ENCODE measurements around the gene WNK4.

WNK4 gene

GRCh38 chr17:42795465-42795864, 15.1 kb downstream of the WNK4 start:
- Histone ChIP-seq H3K4me1 (ENCODE audit: insufficient read depth, low read length) (peaks cover 7% of the 10 kb centered on the region), H3K36me3 (ENCODE audit: insufficient read depth, low read length) (peaks cover 7% of the 10 kb centered on the region), H3K9me3 (ENCODE audit: low read length) (no peaks in the 10 kb centered on the region), H3K4me3 (ENCODE audit: low read length) (no peak overlapping the region), H3K27me3 (ENCODE audit: insufficient read depth, low read length) (no peaks in the 10 kb centered on the region), H2AFZ (ENCODE audit: low read depth, low read length) (no peak overlapping the region)

GRCh38 chr17:42796066-42796758, 15.8 kb downstream of the WNK4 start:
- Histone ChIP-seq H3K4me3 (ENCODE audit: low read length) (no peak overlapping the region), H3K27me3 (ENCODE audit: insufficient read depth, low read length) (no peaks in the 10 kb centered on the region), H3K4me1 (ENCODE audit: insufficient read depth, low read length) (peaks cover 7% of the 10 kb centered on the region), H3K36me3 (ENCODE audit: insufficient read depth, low read length) (peaks cover 7% of the 10 kb centered on the region), H2AFZ (ENCODE audit: low read depth, low read length) (no peak overlapping the region), H3K9me3 (ENCODE audit: low read length) (no peaks in the 10 kb centered on the region)

- Histone ChIP-seq H3K4me1 (ENCODE audit: insufficient read depth, low read length) (peaks cover 7% of the 10 kb centered on the region), H3K36me3 (ENCODE audit: insufficient read depth, low read length) (peaks cover 7% of the 10 kb centered on the region), H3K27me3 (ENCODE audit: insufficient read depth, low read length) (no peaks in the 10 kb centered on the region), H3K4me3 (ENCODE audit: low read length) (peak overlapping the region; percentile 65), H2AFZ (ENCODE audit: low read depth, low read length) (no peak overlapping the region), H3K9me3 (ENCODE audit: low read length) (no peaks in the 10 kb centered on the region)
Observed at GRCh38 chr17:42797067-42798007, 16.9 kb downstream of the WNK4 start.

- Histone ChIP-seq H3K4me1 (ENCODE audit: insufficient read depth, low read length) (peaks cover 11% of the 10 kb centered on the region), H3K36me3 (ENCODE audit: insufficient read depth, low read length) (peaks cover 7% of the 10 kb centered on the region), H3K27me3 (ENCODE audit: insufficient read depth, low read length) (no peaks in the 10 kb centered on the region), H3K9me3 (ENCODE audit: low read length) (no peaks in the 10 kb centered on the region), H2AFZ (ENCODE audit: low read depth, low read length) (peak overlapping the region; percentile 61), H3K4me3 (ENCODE audit: low read length) (peak overlapping the region; percentile 65)
Observed at GRCh38 chr17:42798011-42798382, 17.6 kb downstream of the WNK4 start.

- Histone ChIP-seq H3K4me3 (ENCODE audit: low read length) (peak within 1 kb of the TSS; percentile 65), H3K27me3 (ENCODE audit: insufficient read depth, low read length) (no peaks in the 10 kb centered on the region), H3K4me1 (ENCODE audit: insufficient read depth, low read length) (peaks cover 18% of the 10 kb centered on the region), H3K9me3 (ENCODE audit: low read length) (no peaks in the 10 kb centered on the region), H3K36me3 (ENCODE audit: insufficient read depth, low read length) (peaks cover 7% of the 10 kb centered on the region), H2AFZ (ENCODE audit: low read depth, low read length) (peak within 1 kb of the TSS; percentile 61)
Observed at GRCh38 chr17:42798383-42799380, 18.3 kb downstream of the WNK4 start, which contains the start of the genes CNTD1 and COA3. CNTD1 (plus strand) TSS chr17:42798861; CDS start chr17:42799068, 207 bp downstream. COA3 (minus strand) TSS chr17:42798704; CDS start chr17:42798681, 23 bp downstream.

- Histone ChIP-seq H3K4me1 (ENCODE audit: insufficient read depth, low read length) (peaks cover 13% of the 10 kb centered on the region), H3K4me3 (ENCODE audit: low read length) (no peak overlapping the region), H2AFZ (ENCODE audit: low read depth, low read length) (no peak overlapping the region), H3K9me3 (ENCODE audit: low read length) (no peaks in the 10 kb centered on the region), H3K27me3 (ENCODE audit: insufficient read depth, low read length) (no peaks in the 10 kb centered on the region), H3K36me3 (ENCODE audit: insufficient read depth, low read length) (no peaks in the 10 kb centered on the region)
Observed at GRCh38 chr17:42803074-42803883, 22.9 kb downstream of the WNK4 start.

GRCh38 chr17:42804918-42805367, 24.5 kb downstream of the WNK4 start:
- Histone ChIP-seq H2AFZ (ENCODE audit: low read depth, low read length) (no peak overlapping the region), H3K27me3 (ENCODE audit: insufficient read depth, low read length) (no peaks in the 10 kb centered on the region), H3K36me3 (ENCODE audit: insufficient read depth, low read length) (peaks cover 4% of the 10 kb centered on the region), H3K4me3 (ENCODE audit: low read length) (no peak overlapping the region), H3K4me1 (ENCODE audit: insufficient read depth, low read length) (peaks cover 13% of the 10 kb centered on the region), H3K9me3 (ENCODE audit: low read length) (no peaks in the 10 kb centered on the region)

- peaks cover 13% of the 10 kb centered on the region for H3K4me1 ChIP-seq (ENCODE audit: insufficient read depth, low read length)
- no peak overlapping the region for H3K4me3 ChIP-seq (ENCODE audit: low read length)
Observed at GRCh38 chr17:42806249-42806648, 25.8 kb downstream of the WNK4 start.

GRCh38 chr17:42809250-42809649, 28.8 kb downstream of the WNK4 start:
- Histone ChIP-seq H3K9me3 (ENCODE audit: low read length) (no peaks in the 10 kb centered on the region), H3K27me3 (ENCODE audit: insufficient read depth, low read length) (no peaks in the 10 kb centered on the region), H3K4me3 (ENCODE audit: low read length) (no peak overlapping the region), H2AFZ (ENCODE audit: low read depth, low read length) (no peak overlapping the region), H3K36me3 (ENCODE audit: insufficient read depth, low read length) (peaks cover 28% of the 10 kb centered on the region), H3K4me1 (ENCODE audit: insufficient read depth, low read length) (no peaks in the 10 kb centered on the region)

More at GRCh38 chr17:42806249-42806648, 25.8 kb downstream of the WNK4 start:
- H2AFZ ChIP-seq (ENCODE audit: low read depth, low read length) = no peak overlapping the region
- no peaks in the 10 kb centered on the region for H3K27me3 ChIP-seq (ENCODE audit: insufficient read depth, low read length)
- peaks cover 14% of the 10 kb centered on the region for H3K36me3 ChIP-seq (ENCODE audit: insufficient read depth, low read length)
- H3K9me3 ChIP-seq (ENCODE audit: low read length) = no peaks in the 10 kb centered on the region

GRCh38 chr17:42814633-42815399, 34.4 kb downstream of the WNK4 start:
- peaks cover 75% of the 10 kb centered on the region for H3K36me3 ChIP-seq (ENCODE audit: insufficient read depth, low read length)
- H2AFZ ChIP-seq (ENCODE audit: low read depth, low read length) = no peak overlapping the region

GRCh38 chr17:42817866-42818265, 37.5 kb downstream of the WNK4 start:
- no peak overlapping the region for H2AFZ ChIP-seq (ENCODE audit: low read depth, low read length)
- H3K4me1 ChIP-seq (ENCODE audit: insufficient read depth, low read length) = no peaks in the 10 kb centered on the region
- no peaks in the 10 kb centered on the region for H3K9me3 ChIP-seq (ENCODE audit: low read length)
- peaks cover 72% of the 10 kb centered on the region for H3K36me3 ChIP-seq (ENCODE audit: insufficient read depth, low read length)
- H3K4me3 ChIP-seq (ENCODE audit: low read length) = no peak overlapping the region
- H3K27me3 ChIP-seq (ENCODE audit: insufficient read depth, low read length) = no peaks in the 10 kb centered on the region

More at GRCh38 chr17:42814633-42815399, 34.4 kb downstream of the WNK4 start:
- Histone ChIP-seq H3K4me3 (ENCODE audit: low read length) (no peak overlapping the region), H3K4me1 (ENCODE audit: insufficient read depth, low read length) (no peaks in the 10 kb centered on the region), H3K27me3 (ENCODE audit: insufficient read depth, low read length) (no peaks in the 10 kb centered on the region), H3K9me3 (ENCODE audit: low read length) (no peaks in the 10 kb centered on the region)

Data from neuron (in vitro differentiated cells).